GM18868 (cell line): Measurements from ENCODE around the gene NEK6.

Experiments used
- ATAC-seq: cut with Tn5 transposase; IDR thresholded peaks from one replicate; pipeline ENCODE4 v1.9.1; 2021; ENCODE audit warnings: mild to moderate bottlenecking, moderate library complexity; ENCODE audit not compliant: unreplicated experiment

NEK6 gene

DNA sequence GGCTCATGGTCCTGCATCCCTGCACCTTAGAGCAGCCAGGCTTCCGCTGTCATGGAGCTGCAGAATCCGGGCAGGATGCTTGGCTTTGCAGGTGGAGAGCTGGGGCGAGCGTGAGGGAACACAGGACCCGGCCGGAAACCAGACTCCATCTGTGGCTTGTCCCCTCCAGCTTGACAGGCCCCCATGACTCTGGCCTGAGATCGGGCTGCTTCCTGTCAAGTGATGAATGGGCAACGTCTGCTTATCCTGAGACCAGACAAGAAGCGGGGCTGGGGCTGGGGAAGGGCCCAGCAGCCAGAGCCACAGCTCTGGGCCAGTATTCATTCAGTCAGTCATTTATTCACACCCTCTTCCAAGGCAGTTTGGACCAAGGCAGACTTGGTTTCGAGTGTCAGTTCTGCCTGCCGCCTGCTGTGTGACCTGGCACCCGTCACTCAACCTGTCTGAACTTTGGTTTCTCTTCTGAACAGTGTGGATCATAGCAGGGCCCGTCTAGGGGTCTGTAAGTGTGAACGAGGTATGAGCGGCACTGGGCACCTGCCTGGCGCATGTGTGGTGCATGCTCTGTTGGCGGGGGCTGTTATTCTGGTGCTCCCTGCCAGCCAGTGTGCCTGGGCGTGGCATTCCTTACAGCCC, 37.5 kb downstream of the NEK6 start:
- no peak for ATAC-seq

- ATAC-seq, result no peak
Observed at GRCh38 chr9:124296094-124296493, 38.3 kb downstream of the NEK6 start.

DNA sequence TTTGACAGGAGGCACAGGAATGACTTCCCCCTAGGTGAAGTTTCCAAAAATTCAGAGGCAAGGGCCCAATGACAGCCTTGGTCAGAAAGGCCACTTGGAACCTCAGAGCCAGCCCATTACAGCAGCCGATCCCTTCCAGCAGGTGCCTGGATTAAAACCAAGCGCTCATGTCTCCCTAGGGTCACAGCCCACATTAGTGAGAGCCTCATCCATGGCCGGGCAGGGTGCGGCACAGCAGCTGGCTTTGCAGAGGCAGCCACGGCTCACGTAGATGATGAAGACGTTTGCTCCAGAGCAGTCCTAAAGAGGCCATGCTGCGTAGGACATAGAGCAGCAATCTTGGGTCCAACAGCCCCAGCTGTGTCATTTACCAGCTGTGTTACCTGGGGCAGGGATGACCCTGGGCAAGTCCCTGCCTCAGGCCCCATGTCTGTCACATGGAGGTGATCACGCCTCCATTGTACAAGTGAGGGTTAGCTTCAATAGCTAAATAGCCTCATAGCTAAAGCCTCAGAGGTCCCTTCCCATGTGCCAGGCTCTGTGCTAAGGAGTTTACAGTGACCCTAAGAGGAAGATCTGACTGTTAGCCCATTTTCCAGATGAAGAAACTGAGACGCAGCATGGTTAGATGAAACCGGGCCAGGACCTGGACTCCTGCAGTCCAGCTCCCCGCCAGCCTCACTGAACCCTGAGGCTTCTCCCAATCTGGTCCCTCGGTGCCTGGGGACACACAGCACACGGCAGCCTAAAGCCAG, 39.2 kb downstream of the NEK6 start:
- no peak for ATAC-seq

DNA sequence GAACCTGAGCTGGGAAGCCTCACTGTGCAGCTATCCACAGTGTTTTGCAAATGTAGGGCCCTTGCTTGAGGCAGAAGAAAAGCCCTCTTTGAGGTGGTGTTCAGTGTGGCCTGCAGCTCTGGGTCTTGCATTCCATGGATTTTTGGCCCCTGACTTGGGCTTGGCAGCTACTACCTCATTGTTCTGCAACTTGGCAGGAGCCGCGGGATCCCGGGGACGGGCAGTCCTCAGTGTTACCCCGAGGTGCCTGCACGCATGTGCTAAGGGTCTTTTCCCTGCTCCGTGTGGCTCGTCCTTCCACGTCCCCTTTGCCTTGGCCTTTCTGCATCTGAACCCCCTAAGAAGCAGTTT, 39.8 kb downstream of the NEK6 start:
- ATAC-seq, result no peak

- ATAC-seq, result no peak
Observed at GRCh38 chr9:124297915-124298645, 40.3 kb downstream of the NEK6 start.

GRCh38 chr9:124298646-124299235, 41.0 kb downstream of the NEK6 start:
- ATAC-seq, result no peak

DNA sequence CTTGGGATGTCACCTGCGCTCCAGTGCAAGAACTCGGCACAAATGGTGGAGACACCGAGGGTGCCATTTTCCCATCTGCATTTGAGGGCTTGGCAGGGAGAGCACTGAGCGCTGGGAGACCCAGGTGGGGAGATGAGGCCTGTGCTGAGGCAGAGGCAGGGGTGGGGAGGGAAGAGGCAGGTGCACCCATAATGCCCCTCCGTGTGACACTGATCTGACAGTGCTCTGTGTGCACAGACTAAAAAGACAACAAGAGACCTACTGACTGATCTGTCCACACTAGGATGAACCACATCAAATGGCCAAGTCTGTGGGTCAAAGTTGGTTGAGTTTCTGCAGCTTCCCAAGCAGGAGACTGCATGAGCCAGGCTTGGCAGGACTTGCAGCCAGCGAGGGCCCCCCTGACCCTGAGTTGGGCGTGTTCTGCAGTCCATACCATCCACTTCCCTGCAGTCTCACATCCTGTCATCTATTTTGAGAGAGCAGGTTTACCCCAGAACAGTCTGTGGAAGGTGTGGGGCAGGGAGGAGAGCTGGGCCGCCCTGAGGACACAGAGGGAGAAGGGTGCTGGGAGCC, 41.9 kb downstream of the NEK6 start:
- ATAC-seq, result no peak

DNA sequence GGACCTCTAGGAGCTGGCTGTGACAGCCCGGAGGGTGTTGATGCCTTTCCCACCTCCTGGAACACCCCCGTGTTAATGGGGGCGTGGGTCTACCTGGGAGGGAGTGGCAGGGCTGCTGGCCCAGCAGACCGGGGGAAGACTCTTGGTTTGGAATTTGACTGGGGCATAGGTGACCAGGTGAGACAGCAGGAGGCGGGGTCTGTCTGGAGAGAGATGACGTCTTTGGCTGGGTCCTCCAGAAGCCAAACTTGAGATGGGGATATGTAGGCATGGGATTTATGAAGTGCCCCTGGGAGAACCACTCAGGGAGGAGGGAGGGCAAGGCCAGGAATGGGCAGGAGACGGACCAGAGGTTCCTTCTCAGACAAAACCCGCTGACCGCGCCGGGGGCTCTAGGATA, 42.6 kb downstream of the NEK6 start:
- ATAC-seq, result no peak

DNA sequence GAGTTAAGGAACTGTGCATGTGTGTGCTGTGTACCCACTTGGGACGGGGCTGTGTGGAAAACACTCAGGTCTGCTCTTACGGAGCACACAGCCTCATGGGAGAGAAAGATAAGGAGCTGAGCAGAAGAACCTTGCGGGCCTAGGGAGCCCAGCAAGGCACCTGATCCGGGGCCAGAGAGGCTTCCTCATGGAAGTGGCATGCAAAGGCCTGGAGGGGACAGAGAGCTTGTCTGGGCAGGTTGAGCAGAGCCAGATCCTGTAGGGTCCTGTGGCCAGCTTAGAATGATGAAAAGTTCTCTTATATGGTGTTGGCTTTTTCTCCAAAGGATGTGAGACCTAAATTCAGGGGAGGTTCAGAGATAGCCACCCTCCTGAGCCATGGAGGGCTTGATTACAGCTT, 45.2 kb downstream of the NEK6 start:
- no peak for ATAC-seq

GRCh38 chr9:124303762-124304161, 46.0 kb downstream of the NEK6 start:
- ATAC-seq, result no peak

DNA sequence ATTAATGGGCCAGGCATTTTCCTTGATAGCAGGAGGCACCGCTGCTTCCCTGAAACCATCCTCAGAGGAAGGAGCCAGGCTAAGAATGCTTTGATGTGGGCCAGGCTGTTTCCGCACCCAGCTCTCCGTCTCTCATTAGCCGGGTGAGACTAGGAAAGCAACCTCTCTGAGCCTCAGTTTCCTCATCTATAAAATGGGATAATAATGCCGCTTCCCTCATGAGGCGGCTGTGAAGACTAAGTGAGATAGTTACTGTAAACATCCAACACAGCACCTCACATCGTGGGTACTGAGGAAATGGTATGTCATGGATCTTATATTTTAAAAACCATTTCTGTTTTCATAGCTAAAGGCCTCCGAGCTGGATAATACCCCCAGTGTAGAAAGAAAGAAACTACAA, 46.5 kb downstream of the NEK6 start:
- no peak for ATAC-seq

DNA sequence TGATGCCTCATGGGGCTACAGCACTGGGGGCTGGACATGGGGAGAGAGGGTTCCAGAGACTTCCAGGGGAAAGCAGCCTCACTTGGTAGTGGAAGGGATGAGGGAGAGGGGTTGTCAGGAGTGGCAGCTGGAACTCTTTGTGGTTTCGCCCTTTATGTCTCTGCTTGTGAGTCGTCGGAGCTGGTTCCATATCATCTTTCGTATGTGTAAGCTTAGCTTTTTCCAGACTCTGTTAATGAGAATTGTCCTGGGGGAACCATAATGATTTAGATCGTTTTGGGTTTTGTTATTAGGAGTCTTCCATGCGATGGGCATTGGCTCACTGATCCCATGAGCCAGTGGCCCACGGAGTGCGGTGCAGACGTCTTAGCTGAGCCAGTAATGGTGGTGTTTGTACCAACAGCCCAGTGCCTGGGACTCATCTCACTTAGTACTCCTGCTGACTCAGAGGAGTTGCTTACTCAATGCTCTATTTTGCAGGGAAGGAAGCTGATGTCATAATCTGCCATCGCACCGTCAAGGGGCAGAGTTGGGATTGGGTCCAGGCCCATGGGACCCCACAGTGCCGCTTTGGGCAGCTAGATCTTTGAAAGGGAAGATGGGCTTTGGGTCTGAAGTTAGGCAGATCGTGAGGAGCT, 48.5 kb downstream of the NEK6 start:
- no peak for ATAC-seq

GRCh38 chr9:124307379-124308030, 49.8 kb downstream of the NEK6 start:
- ATAC-seq, result no peak

DNA sequence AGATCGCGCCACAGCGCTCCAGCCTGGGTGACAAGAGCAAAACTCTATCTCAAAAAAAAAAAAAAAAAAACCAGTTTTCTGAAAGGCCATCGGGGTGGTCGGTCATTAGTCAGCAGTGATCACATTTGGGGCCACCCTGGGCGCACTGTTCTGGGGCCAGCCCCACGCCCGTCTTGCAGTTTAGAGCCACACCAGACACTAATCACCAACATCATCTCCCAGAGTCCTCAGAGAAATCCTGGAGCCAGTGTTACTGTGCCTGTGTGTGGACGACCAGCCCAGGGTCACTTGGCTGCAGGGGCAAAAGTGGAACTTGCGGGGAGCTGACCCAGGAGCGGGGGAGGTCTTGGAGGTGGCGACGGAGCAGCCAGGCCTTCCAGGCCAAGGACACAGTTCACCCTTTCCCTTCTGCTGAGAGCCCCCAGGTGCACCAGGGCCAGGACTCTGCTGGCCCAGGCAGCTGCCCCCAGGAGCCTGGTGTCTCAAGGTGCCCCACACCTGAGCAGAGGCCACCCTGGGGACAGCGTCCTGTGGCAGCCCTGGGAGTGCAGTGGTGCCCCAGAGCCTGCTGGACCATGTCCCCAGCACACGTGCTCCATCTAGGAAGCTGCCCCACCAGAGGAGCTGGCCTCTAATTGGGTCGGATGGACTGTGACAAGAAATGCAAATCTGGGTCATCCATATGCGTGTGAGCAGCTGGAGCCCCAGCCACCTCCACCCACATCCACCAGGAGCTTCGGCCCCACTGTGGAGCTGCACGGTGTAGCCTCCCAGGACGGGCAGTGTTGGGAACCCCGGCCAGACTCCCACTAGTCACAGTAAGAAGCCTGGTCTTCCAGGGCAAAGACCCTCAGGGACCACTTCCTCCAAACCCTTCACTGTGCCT, 51.1 kb downstream of the NEK6 start:
- ATAC-seq, result no peak

DNA sequence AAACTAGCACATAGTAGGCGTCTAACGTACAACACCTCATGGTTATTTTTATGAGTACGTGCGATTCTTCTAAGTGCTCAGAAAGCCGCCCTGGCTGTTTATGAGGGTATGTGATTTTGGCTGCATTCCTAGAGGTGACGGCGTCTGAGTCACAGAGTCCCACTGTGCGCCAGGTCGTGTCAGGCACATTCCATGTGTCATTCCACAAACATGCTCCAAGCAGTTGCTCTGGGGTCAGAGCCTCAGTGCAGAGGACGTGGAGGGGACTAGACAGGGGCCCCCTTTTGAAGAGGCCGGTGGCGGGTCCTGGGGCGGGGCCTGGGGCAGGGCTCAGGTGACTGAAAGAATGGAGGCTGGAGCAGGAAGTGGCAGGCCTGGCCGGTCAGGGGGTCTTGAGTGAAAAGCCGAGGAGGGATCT, 51.9 kb downstream of the NEK6 start:
- no peak for ATAC-seq

DNA sequence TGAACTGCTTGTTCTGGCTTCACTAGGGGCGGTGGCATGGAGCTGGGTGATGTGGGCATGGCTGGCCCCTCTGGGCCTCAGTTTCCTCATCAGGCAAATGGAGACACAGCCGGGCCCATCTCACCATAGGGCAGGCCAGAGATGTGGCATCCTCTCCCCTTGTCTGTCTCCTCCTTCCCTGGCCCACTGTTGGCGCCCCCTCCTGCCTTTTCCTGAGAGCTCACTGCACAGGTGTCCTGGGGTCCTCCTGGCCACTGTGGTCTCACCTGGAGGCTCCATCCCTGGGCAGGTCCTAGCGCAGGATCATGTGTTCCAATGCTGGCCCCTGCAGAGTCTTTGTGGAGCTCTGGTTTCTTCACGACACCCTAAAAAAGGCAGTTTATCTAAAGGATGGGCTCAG, 53.5 kb downstream of the NEK6 start:
- ATAC-seq, result no peak

DNA sequence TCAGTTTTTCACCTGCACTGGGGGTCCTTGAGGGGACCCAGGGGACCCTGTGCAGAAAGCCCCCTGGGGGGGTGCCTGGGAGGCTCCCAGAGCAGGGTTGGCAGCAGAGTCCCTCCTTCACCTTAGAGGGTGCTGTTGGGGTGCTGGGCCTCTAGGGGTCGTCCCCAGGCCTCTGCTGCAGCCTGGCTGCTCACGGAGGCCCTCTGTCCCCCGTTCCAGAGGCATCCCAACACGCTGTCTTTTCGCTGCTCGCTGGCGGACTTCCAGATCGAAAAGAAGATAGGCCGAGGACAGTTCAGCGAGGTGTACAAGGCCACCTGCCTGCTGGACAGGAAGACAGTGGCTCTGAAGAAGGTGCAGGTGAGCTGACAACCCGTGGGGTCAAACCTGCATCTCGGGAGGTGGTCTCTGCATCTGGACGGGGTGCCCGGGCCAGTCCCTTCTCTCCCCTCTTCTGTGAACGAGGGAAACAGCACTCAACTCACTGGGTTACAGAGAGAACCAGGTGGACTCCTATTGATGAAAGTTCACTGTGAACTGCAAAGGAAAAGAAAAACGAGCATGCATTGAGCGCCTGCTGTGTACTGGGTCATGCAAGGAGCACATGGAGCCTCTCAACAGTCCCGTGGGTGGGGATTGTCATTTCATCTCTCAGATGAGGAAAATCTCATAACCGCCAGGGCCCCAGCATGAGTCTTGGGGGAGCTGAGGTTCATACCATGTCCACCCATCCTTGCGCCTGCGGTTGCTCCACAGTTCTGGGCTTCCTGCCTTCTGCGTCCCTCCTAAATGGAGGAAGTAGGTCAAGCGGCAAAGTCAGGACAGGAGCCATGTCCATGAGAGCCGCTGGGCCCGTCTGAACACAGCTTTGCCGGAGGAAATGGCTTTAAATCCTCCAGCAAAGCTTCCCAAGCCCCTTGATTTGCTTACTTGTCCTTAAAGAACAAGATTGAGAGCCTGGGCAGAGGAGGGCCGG, 54.8 kb downstream of the NEK6 start:
- no peak for ATAC-seq

- ATAC-seq, result no peak
Observed at GRCh38 chr9:124313940-124314339, 56.2 kb downstream of the NEK6 start.
